Heart left ventricle (tissue), 16 donors: Measurements from ENCODE around the gene CUBN. TPM values are rescaled to one million over a fixed set of nuclear protein-coding genes. Genes with fewer than 3 reads are reported as not detected.

Source experiments
- ATAC-seq, 4 donors: fragments of 200-7000 bp; cut with Tn5 transposase; one replicate each; pipeline ENCODE4 v1.9.1; 2020 to 2022; ENCODE audit warnings: moderate library complexity in 4 of 4, mild to moderate bottlenecking in 3 of 4, moderate number of reproducible peaks in 1 of 4
- DNase-seq, 5 donors: peaks; one replicate each; pipeline ENCODE4 v3.0.0-alpha.2; 2020
- H3K27ac ChIP-seq, 12 donors: fragments of 200-600 bp; sonication (generic) in 4 of 12; one replicate each; pipeline versions ENCODE4 v1.5.0 to v1.8.0; 2016 to 2022; ENCODE audit warnings: mild to moderate bottlenecking in 2 of 12
- H3K27me3 ChIP-seq, 9 donors: fragments of 200-600 bp; sonication (generic) in 2 of 9; one replicate each; pipeline versions ENCODE4 v1.5.1 to v1.8.0; 2016 to 2022; ENCODE audit warnings: mild to moderate bottlenecking in 3 of 9
- H3K36me3 ChIP-seq, 9 donors: fragments of 200-600 bp; sonication (generic) in 2 of 9; one replicate each; pipeline versions ENCODE4 v1.5.0 to v1.8.0; 2018 to 2022; ENCODE audit warnings: mild to moderate bottlenecking in 2 of 9
- H3K4me1 ChIP-seq, 12 donors: fragments of 200-600 bp; sonication (generic) in 4 of 12; one replicate each; pipeline versions ENCODE4 v1.5.0 to v1.8.0; 2016 to 2022; ENCODE audit warnings: mild to moderate bottlenecking in 3 of 12
- H3K4me3 ChIP-seq, 12 donors: fragments of 200-600 bp; sonication (generic) in 4 of 12; one replicate each; pipeline versions ENCODE4 v1.5.0 to v1.8.0; 2017 to 2022; ENCODE audit warnings: mild to moderate bottlenecking in 9 of 12, moderate library complexity in 4 of 12
- H3K9me3 ChIP-seq, 12 donors: fragments of 200-600 bp; sonication (generic) in 4 of 12; one replicate each; pipeline versions ENCODE4 v1.5.0 to v1.8.0; 2016 to 2022; ENCODE audit warnings: mild to moderate bottlenecking in 1 of 12
- POLR2A ChIP-seq, 2 donors: fragments of 450-650 bp; IDR thresholded peaks; one replicate each; pipeline ENCODE4 v1.6.1; 2017; ENCODE audit warnings: antibody characterized with exemption in 2 of 2, mild to moderate bottlenecking in 2 of 2, moderate library complexity in 2 of 2
- WGBS, 4 donors: extraction: QIAGEN DNeasy Blood & Tissue Kit in 2 of 4; methylation state at CpG; one replicate each; pipeline versions ENCODE4 v1.1.5 to v1.1.7; 2013 to 2018; 5-methylcytosine and 5-hydroxymethylcytosine counted together
- intact Hi-C, 10 donors: fragments of 100-400 bp; cut with DNase I; formaldehyde crosslinking; loops; one replicate each; pipeline versions ENCODE4 v1.11.1 to v1.14.2; 2022
- polyA plus RNA-seq, 2 donors: library from polyadenylated mRNA; stranded (reverse); fragments of 200-250 nt; gene quantifications; one replicate each; pipeline ENCODE4 v1.2.3, GENCODE V29; 2013
- total RNA-seq, 9 donors: library from RNA; depleted of rRNA in 2 of 9; stranded (reverse); fragments of >200 nt in 2 of 9; fragmentation: NEBNext Ultra II Directional in 3 of 9; extraction: Animal tissue kit (Norgen Biotek cat#: 25700) in 3 of 9; gene quantifications; one replicate each; pipeline versions ENCODE4 v1.1.0 to v1.2.4, GENCODE V29; 2016 to 2023
- TF ChIP-seq, protein P1 (sequence below), 12 donors: fragments of 200-600 bp; sonication (generic) in 4 of 12; IDR thresholded peaks; one replicate each; pipeline versions ENCODE4 v1.5.0 to v1.8.0; 2018 to 2022; ENCODE audit warnings: antibody characterized with exemption in 12 of 12, mild to moderate bottlenecking in 5 of 12
- donor health status: ischemic (EF 13 %, LVEDD 7.1; RV severe dilation, severe dysfunction).
- donor health status: healthy with polysubstance abuse.
- donor health status: DM: no; HTN: yes; CAD: no.
- donor health status: DM: no; HTN: no; CAD: no.
- donor health status: ischemic (EF 25% LVEDD 6.9; RV normal size, moderate dysfunction).
- donor health status: ischemic (EF 25% LVEDD 5.7; RV mildly dilated, moderate dysfunction).
- donor health status: healthy.
- donor health status: DM: yes; HTN: yes; CAD: no.
- donor health status: ischemic (EF 35%, LVEDD 5.7; RV mildly dilated, moderate dysfunction).
- donor health status: nonischemic (EF 11% LVEDD 7.7; RV severe dilation, severe dysfunction).
- donor health status: DM: yes; HTN: yes; CAD: no.
- donor health status: PGD.
- donor health status: ischemic (EF 29% LVEDD 5.4; RV normal size, mild dysfunction).
- donor health status: nonischemic (EF 23%, LVEDD 6.1; RV moderate dilation, normal function).

Gene CUBN
- total and polyA plus RNA-seq, 11 donors: 0.07 to 1.5 (median 0.44) TPM

DNA sequence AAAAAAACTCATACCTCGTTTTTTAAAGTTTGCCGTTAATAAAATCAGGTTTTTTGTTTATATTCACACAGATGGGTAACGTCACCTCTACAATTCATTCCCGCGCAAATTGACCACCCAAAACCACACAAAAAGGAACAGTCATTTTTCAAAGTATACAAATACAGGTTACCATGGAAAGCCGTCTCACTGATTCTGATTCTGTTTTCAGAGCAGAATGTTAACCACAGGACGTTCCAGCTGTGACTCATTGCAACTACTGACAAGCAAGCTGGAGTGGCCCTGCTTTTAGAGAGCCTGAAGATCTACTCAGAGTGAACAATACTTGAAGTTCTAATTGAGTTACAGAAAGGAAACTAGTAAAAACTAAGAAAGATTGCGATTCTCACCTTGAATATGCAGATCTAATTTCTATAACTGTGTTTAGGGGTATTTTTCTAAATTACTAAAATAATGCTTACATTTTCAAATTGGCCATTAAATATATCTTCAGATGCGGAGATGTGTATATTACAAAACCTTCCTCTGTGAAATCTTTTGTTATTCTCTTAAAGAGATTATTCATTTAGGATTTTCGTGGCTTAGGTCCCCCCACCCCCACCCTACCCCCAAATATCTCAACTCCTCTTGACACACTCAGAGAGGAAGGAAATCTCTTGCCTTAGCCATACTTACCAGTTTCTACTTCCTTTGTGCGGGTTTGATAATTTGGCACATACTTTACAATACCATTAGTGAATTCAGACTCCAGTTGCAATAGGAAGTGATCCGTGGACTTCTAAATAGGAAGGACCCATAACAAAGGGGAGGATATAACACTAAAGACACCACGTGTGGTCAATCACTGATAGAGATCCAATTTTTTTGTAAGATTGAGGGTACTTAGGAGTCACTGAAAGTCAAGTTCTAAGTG lies 106.0 kb downstream of the CUBN start:
- peak overlapping the region; percentile 3 to 88 (median 57) for H3K27ac ChIP-seq
- intact Hi-C loops: no loop called here
- peaks cover 0 to 6% (median 0%) of the 10 kb centered on the region in 12 donors for H3K9me3 ChIP-seq
- peaks cover 0 to 68% (median 24%) of the 10 kb centered on the region in 12 donors for H3K4me1 ChIP-seq
- no peak overlapping the region for H3K4me3 ChIP-seq
- DNase-seq (peak in 4 of 5 donors; percentile 47 to 68 (median 56)), ATAC-seq (peak; percentile 72 to 91 (median 85))
- H3K27me3 ChIP-seq: no peaks in the 10 kb centered on the region
- no peak for TF ChIP-seq POLR2A (IDR thresholded peaks at IDR 0.05)
- TF ChIP-seq, protein P1, sequence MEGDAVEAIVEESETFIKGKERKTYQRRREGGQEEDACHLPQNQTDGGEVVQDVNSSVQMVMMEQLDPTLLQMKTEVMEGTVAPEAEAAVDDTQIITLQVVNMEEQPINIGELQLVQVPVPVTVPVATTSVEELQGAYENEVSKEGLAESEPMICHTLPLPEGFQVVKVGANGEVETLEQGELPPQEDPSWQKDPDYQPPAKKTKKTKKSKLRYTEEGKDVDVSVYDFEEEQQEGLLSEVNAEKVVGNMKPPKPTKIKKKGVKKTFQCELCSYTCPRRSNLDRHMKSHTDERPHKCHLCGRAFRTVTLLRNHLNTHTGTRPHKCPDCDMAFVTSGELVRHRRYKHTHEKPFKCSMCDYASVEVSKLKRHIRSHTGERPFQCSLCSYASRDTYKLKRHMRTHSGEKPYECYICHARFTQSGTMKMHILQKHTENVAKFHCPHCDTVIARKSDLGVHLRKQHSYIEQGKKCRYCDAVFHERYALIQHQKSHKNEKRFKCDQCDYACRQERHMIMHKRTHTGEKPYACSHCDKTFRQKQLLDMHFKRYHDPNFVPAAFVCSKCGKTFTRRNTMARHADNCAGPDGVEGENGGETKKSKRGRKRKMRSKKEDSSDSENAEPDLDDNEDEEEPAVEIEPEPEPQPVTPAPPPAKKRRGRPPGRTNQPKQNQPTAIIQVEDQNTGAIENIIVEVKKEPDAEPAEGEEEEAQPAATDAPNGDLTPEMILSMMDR (IDR thresholded peaks at IDR 0.05): no peak
- H3K36me3 ChIP-seq: no peaks in the 10 kb centered on the region
- 61 to 66% (median 64%) methylated on average over 13 of the region's 13 CpGs for WGBS, 4 donors

- peak overlapping the region in 10 of 12 donors; percentile 3 to 88 (median 57) for H3K27ac ChIP-seq
- peak in 2 of 4 donors; percentile 44 to 51 for ATAC-seq
These were observed 106.7 kb downstream of the CUBN start for GRCh38 chr10:17022896-17023295.

GRCh38 chr10:17022466-17022825 lies 107.2 kb downstream of the CUBN start:
- TF ChIP-seq, protein P1 (IDR thresholded peaks at IDR 0.05): no peak
- TF ChIP-seq POLR2A (IDR thresholded peaks at IDR 0.05): no peak
- ATAC-seq (peak in 1 of 4 donors; percentile 30), DNase-seq (no peak)
- no peaks in the 10 kb centered on the region for H3K36me3 ChIP-seq
- H3K9me3 ChIP-seq: peaks cover 0 to 17% (median 0%) of the 10 kb centered on the region in 12 donors
- H3K4me1 ChIP-seq: peaks cover 0 to 56% (median 22%) of the 10 kb centered on the region in 12 donors
- H3K27ac ChIP-seq: peak overlapping the region in 7 of 12 donors; percentile 52 to 88 (median 64)
- H3K27me3 ChIP-seq: no peaks in the 10 kb centered on the region
- intact Hi-C loops: no loop called here
- no peak overlapping the region for H3K4me3 ChIP-seq
- 78 to 81% (median 79%) methylated on average over 6 of the region's 6 CpGs for whole genome bisulfite sequencing, 4 donors

More at GRCh38 chr10:17022896-17023295, 106.7 kb downstream of the CUBN start:
- WGBS, 4 donors: 81 to 90% (median 84%) methylated on average over 6 of the region's 6 CpGs
- Histone ChIP-seq H3K4me1 (peaks cover 0 to 60% (median 22%) of the 10 kb centered on the region in 12 donors), H3K9me3 (peaks cover 0 to 14% (median 0%) of the 10 kb centered on the region in 12 donors), H3K4me3 (no peak overlapping the region), H3K27me3 (no peaks in the 10 kb centered on the region), H3K36me3 (no peaks in the 10 kb centered on the region)
- no peak for DNase-seq
- intact Hi-C loops: no loop called here
- TF ChIP-seq, protein P1 (IDR thresholded peaks at IDR 0.05): no peak
- no peak for TF ChIP-seq POLR2A (IDR thresholded peaks at IDR 0.05)
